Measurements from ENCODE around the gene AGPS.
"Not testable (repeated sequence)": the region's sequence is repeated elsewhere in the genome, so short reads cannot be mapped to it uniquely, and the experiment has no call there.

Gene AGPS

DNA sequence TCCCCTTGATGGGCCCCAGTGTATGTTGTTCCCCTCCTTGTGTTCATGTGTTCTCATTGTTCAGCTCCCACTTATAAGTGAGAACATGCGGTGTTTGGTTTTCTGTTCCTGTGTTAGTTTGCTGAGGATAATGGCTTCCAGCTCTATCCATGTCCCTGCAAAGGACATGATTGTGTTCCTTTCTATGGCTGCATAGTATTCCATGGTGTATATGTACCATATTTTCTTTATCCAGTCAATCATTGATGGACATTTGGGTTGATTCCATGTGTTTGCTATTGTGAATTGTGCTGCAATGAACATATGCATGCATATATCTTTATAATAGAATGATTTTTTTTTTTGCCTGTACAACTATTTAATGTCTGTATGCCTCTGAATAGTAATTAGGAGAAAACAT is 31.5 kb downstream of the AGPS start:
- DNase-seq = not testable (repeated sequence)

GRCh38 chr2:177424620-177425019 is 32.0 kb downstream of the AGPS start:
- DNase-seq = not testable (repeated sequence)

GRCh38 chr2:177427316-177427715 is 34.7 kb downstream of the AGPS start:
- no peak for DNase-seq

DNA sequence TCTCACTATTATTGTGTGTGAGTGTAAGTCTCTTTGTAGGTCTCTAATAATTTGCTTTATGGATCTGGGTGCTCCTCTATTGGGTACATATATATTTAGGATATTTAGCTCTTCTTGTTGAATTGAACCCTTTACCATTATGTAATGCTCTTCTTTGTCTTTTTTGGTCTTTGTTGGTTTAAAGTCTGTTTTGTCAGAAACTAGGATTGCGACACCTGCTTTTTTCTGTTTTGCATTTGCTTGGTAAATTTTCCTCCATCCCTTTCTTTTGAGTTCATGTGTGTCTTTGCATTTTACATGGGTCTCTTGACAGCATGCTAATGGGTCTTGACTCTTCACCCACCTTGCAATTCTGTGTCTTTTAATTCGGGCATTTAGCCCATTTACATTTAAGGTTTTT is 35.4 kb downstream of the AGPS start:
- not testable (repeated sequence) for DNase-seq

DNA sequence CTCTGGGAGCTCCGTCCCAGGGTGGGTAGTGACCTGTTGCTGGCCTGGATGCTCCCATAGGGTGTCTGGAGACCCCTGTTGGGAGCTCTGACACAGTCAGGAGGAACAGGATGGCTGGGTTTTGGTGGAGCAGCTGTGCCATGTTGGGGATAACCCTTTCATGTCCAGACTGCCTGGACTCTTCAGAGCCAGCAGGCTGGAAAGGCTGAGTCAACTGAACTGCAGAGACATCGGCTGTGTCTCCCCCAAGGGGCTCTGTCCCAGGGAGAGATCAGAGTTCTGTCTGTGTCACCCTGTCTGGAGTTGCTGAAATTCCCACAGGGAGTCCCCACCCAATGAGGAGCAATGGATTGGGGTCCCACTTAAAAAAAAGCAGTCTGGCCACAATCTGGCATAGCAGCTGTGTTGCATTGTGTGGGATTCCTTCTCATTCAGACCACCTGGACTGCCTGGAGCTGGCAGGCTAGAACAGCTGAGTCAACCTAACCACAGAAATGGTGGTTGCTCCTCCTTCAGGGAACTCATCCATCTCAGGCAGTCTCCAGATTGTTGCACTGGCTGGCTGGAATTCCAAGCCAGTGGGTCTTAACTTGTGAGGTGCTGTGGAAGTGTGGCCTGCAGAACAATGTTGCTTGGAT is 37.2 kb downstream of the AGPS start:
- no peak for DNase-seq

DNA sequence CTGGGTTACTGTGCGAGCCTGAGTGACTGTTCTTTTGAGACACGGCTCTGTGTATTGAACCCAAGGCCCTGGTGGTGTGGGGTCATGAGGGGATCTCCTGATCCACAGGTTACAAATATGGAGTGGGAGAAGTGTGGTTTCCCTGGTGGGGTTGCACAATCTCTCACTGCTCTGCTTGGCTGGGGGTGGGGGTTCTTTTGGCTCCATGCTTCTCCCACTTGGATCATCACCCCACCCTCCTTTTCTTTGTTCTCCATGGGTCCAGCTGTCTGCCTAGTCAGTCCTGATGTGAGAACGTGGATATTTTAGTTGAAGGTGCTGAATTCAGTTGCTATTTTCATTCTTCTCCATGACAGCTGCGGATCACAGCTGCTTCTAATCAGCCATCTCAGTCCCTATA is 37.8 kb downstream of the AGPS start:
- no peak for DNase-seq

GRCh38 chr2:177431111-177431725 is 38.6 kb downstream of the AGPS start:
- DNase-seq = not testable (repeated sequence)

DNA sequence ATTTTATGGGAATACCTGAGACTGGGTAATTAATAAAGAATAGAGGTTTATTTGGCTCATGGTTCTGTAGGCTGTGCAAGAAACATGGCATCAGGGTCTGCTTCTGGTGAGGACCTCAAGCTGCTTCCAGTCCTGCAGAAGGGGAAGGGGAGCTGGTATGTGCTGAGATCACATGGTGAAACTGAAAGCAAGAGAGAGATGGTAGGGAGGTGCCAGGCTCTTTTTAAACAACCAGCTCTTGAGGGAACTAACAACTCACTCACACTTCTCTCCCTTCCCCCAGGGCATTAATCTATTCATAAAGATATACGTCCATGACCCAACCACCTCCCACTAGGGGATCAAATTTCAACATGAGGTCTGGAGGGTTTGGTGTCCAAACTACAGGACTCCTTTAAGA is 40.1 kb downstream of the AGPS start:
- DNase-seq = no peak

GRCh38 chr2:177433402-177433801 is 40.8 kb downstream of the AGPS start:
- no peak for DNase-seq

- no peak for DNase-seq
These were observed 41.9 kb downstream of the AGPS start for GRCh38 chr2:177434475-177434874.

- DNase-seq = no peak
These were observed 52.6 kb downstream of the AGPS start for GRCh38 chr2:177445200-177445599.

DNA sequence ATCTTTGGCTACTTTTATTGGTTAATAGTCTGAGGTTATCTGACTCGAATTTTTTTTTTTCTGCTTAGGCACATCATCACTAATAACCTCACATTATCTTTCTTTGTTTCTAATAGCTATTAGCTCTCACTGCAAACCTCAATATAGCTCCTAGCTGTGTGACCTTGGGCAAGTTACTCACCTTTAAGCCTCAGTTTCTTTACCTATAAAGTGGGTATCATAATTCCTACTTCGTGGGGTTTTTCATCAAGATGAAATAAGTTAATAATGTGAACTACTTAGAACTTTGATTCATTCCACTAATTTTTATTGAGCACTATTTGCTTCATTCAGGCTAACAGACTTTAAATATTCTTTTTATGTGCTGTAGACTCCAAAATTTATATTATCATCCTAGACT is 55.5 kb downstream of the AGPS start:
- no peak for DNase-seq

DNA sequence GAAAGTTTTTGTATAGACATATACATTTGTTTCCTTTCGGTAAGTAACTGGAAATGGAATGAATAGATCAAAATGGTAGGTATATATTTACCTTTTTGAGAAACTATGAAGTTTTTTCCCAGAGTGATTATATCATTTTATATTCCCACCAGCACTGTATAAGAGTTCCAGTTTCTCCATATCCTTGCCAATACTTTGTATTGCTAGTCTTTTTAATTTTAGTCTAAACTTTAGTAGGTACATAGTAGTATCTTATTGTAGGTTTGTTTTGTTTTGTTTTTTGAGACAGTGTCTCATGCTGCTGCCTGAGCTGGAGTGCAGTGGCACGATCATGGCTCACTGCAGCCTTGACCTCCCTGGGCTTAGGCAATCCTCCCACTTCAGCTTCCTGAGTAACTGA is 56.6 kb downstream of the AGPS start:
- no peak for DNase-seq

GRCh38 chr2:177455187-177455586 is 62.6 kb downstream of the AGPS start:
- no peak for DNase-seq

GRCh38 chr2:177459756-177460155 is 67.2 kb downstream of the AGPS start:
- DNase-seq = not testable (repeated sequence)

DNA sequence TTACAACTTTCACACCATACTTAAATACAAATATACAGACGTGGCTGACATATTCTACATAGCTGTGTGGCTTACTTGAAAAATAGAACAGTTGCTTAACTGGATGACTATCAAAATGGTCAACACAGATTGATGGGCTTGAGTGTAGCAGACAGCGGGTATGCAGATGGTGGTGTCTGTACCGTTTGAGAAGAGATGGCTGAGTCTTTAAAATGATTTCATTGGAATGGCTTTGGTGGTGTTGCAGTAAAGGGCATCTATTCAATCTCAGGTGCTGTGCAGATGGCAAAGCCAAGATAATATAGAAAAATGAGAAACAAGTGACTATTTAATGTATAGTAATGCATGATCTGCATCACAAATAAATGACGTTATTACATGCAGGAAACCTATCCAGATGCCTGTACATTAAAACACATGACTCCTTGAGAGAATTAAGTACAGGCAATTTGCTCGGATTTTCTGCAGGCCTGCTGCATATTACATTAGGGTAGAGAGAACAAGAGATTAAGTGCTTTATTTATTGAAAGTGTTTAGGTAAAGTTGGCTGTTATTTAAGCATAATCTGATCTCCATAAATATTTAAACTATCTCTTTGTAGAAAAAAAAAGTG is 68.5 kb downstream of the AGPS start:
- DNase-seq = no peak

DNA sequence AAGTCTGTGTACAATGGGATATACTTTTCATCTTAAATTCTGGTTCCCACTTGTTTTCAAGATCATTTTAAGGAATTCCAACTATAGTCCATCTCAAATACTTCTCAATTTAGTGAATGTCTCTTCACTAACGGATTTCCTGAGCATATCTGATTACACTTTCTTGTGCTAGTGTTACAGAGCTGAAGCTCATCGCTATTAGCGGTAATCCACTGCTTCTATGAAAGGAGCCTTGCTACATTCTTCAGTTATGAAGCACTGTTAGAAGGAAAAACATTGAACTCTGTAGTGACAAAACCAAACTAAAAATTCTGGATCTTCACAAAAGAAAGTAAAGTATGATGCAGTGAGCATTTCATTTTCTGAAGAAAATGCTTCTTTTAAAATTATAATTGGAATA is 72.0 kb downstream of the AGPS start:
- no peak for DNase-seq

DNA sequence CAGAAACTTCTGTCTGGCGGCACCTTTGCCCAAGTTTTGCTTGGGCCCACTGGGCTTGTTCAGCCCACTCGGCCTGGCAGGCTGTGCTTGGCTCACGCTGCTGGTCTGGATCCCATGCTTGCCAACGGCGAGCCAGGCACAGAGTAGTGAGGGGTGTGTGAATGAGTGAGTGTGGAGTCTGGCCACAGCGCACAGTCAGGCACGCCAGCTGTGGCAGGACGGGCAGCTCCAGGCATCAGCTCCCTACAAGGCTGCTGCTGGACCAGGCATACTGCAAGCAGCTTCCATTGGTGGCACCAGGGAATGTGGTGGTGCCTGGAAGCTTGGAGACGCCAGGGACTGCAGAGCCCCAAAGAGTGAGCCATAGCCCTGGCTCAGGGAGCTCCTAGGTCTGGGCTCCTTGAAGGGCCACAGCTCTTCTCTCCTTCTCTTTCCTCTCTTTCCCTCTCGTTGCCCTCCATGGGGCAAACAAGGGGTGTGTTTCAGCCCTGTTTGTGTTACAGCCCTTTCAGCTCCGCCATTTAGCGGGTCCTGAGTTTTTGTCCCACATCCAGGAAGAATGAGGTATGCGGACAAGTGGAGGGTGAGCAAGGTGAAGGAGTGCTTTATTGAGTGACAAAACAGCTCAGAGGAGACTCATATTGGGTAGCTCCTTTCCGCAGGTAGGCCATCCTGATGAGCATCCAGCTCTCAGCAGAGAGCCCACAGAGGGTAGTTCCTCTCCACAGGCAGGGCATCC is 73.0 kb downstream of the AGPS start:
- no peak for DNase-seq

DNA sequence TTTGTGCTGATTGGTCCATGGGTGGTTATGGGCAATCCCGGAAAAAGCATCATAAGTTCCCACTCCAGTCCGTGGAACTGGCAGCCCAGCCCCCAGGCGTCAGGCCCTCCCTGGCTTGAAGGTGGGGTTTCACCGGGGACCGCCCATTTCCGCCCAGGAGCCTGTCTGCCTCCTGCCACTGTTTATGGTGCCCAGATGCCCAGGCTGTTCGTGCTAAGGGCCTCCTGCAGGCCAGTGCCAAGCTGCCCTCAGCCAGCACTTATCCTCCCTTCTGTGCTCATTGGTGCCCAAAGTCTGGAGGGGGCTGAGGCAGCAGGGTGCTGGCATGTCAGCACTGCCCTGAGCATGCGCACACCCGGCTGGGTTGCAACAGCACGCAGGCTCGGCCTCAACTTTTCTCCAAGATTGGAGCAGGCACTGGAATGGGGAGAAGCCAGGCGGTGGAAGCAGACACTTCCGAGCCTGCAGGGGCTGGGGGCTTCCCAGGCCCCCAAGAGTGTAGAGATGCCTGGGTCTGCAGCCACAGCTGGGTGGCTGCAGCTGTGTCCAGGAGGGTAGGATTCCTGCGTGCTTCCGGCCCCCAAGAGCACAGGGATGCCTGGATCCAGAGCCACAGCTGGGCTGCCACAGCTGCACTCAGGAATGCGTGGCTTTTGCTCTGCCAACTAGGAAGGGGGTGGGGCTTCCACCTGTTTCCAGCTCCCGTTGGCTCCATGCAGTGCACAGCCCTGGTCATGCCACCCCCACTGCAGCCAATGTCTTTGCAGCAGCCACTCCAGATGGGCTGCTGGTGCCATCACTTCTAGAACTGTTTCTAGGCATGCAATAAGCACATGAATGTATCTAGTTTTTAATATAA is 74.0 kb downstream of the AGPS start:
- DNase-seq = no peak

DNA sequence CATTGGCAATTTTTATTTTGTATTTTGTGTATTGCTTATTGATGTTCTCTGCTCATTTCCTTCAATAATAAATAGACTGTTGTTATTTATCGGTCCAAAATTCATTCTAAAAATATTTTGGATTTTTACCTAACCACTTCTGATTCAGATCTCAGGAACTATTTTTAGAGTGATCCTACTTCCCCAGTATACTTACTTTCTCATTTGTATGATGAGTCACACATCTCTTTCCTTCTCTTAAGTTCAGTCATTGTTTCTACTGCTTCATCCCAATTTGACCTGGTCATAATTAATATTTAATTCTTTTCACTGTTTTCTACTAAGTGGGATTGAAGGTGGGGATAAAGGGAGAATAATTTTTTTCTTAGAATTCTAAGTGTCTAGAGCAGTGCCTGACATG is 75.1 kb downstream of the AGPS start:
- DNase-seq = no peak

DNA sequence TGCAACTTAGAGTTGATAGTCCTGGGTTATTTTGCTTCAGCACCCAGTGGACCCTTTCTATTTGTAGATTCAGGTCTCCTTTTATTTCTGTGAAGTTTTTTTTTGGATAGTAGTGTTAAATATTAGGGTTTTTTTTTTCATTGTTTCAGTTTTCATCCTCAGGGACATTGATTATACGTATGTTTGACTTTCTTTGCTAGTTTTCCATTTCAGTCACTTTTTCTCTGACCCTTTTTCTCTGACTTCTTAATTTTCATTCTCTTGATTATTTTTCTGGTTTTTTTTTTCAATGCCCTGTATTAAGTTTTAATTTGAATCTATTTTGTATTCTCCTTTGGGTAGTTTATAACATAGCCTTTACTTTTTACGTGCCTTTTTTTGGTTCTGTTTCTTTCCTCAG is 79.4 kb downstream of the AGPS start:
- no peak for DNase-seq

- no peak for DNase-seq
These were observed 81.7 kb downstream of the AGPS start for GRCh38 chr2:177474301-177474700.

GRCh38 chr2:177474998-177475397 is 82.4 kb downstream of the AGPS start:
- no peak for DNase-seq
